Peyer's patch (tissue), 4 donors: Measurements from ENCODE around the gene MRPS9. TPM values are rescaled to one million over a fixed set of nuclear protein-coding genes. Genes with fewer than 3 reads are reported as not detected.

Source experiments
- DNase-seq, 3 donors: peaks; one replicate each; pipeline ENCODE4 v3.0.0-alpha.2; 2017 to 2019
- H3K27ac ChIP-seq, 4 donors: fragments of 200-600 bp; sonication (generic); one replicate each; pipeline ENCODE4 v1.5.1; 2016 to 2019
- H3K27me3 ChIP-seq, 2 donors: fragments of 200-600 bp; sonication (generic); one replicate each; pipeline ENCODE4 v1.5.1; 2019
- H3K36me3 ChIP-seq, 3 donors: fragments of 200-600 bp; sonication (generic); one replicate each; pipeline ENCODE4 v1.5.1; 2016 to 2019
- H3K4me1 ChIP-seq, 4 donors: fragments of 200-600 bp; sonication (generic); one replicate each; pipeline ENCODE4 v1.5.1; 2016 to 2019
- H3K4me3 ChIP-seq, 4 donors: fragments of 200-600 bp; sonication (generic); 1 replicate in 3 of 4; 2 replicates in 1 of 4; pipeline ENCODE4 v1.5.1; 2016 to 2019; ENCODE audit warnings: mild to moderate bottlenecking in 1 of 4
- H3K9me3 ChIP-seq, 4 donors: fragments of 200-600 bp; sonication (generic); one replicate each; pipeline ENCODE4 v1.5.1; 2016 to 2019; ENCODE audit warnings: mild to moderate bottlenecking in 1 of 4
- POLR2A ChIP-seq, 2 donors: fragments of 450-650 bp; IDR thresholded peaks; one replicate each; pipeline ENCODE4 v1.5.1; 2017; ENCODE audit warnings: antibody characterized with exemption in 2 of 2, mild to moderate bottlenecking in 2 of 2, moderate library complexity in 2 of 2
- total RNA-seq, 4 donors: library from RNA; depleted of rRNA; stranded (reverse); fragments of >200 nt; gene quantifications; one replicate each; pipeline ENCODE4 v1.1.0, GENCODE V29; 2016
- TF ChIP-seq, protein P1 (sequence below), 6 experiments: fragments of 450-650 bp in 4 of 6; fragments of 200-600 bp in 2 of 6; sonication (generic) in 1 of 6; IDR thresholded peaks; one replicate each; pipeline ENCODE4 v1.5.1; 2017 to 2019; ENCODE audit warnings: antibody characterized with exemption in 6 of 6, mild to moderate bottlenecking in 3 of 6, moderate library complexity in 1 of 6

MRPS9 gene
- total RNA-seq, 4 donors from 2014 or later: 9.7 to 34.7 (median 17.5) TPM

DNA sequence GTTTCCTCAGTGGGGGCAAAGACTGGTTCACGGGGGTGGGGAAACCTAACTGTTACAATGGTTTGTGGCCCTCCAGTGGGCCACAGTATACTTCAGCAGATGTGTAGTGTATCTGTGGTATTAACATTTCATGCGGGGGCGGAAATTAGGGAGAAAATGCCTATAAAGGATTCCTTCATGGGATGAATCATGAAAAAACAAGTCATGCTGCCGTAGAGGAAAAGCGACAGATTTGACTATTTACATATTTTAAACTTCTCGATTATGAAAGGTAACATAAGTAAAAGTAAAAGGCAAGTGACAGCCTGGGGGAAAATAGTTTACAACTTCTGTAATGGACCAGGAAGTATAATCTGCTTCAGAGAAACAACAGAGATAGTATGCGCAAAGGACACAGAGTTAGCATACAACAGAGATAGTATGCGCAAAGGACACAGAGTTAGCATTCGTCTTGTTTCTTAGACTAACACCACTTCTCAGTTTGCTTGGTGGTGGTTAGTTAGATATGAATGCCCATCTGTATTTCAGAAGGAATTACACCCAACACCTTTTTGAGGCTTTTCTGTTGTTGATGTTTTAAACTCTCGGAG lies 41.1 kb downstream of the MRPS9 start:
- no peak for TF ChIP-seq POLR2A (IDR thresholded peaks at IDR 0.05)
- TF ChIP-seq, protein P1, sequence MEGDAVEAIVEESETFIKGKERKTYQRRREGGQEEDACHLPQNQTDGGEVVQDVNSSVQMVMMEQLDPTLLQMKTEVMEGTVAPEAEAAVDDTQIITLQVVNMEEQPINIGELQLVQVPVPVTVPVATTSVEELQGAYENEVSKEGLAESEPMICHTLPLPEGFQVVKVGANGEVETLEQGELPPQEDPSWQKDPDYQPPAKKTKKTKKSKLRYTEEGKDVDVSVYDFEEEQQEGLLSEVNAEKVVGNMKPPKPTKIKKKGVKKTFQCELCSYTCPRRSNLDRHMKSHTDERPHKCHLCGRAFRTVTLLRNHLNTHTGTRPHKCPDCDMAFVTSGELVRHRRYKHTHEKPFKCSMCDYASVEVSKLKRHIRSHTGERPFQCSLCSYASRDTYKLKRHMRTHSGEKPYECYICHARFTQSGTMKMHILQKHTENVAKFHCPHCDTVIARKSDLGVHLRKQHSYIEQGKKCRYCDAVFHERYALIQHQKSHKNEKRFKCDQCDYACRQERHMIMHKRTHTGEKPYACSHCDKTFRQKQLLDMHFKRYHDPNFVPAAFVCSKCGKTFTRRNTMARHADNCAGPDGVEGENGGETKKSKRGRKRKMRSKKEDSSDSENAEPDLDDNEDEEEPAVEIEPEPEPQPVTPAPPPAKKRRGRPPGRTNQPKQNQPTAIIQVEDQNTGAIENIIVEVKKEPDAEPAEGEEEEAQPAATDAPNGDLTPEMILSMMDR (IDR thresholded peaks at IDR 0.05): no peak
- no peak overlapping the region for H3K4me3 ChIP-seq
- H3K27ac ChIP-seq: no peak overlapping the region
- no peaks in the 10 kb centered on the region for H3K27me3 ChIP-seq
- peaks cover 0 to 10% (median 0%) of the 10 kb centered on the region in 3 donors for H3K36me3 ChIP-seq
- peaks cover 0 to 4% (median 0%) of the 10 kb centered on the region in 4 donors for H3K9me3 ChIP-seq
- DNase-seq: no peak
- no peaks in the 10 kb centered on the region for H3K4me1 ChIP-seq

DNA sequence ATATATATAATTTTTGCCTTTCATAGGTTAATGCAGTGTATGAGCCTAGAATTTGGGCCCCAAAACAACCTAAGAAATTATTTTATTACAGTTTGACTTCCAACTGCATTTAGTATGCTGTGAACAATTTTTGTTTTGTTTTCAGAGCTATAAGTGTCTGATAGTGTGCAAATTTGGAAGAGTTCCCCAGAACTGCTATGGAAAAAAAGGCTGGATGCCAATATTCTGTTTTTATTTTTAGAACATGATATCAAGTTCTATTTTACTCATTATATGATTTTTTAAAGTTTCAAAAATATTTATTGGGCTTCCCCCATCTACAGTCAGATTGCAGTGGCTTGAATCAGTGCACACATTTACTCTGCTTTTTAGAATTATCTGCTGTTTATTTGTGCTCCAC lies 42.6 kb downstream of the MRPS9 start:
- no peak overlapping the region for H3K27ac ChIP-seq

DNA sequence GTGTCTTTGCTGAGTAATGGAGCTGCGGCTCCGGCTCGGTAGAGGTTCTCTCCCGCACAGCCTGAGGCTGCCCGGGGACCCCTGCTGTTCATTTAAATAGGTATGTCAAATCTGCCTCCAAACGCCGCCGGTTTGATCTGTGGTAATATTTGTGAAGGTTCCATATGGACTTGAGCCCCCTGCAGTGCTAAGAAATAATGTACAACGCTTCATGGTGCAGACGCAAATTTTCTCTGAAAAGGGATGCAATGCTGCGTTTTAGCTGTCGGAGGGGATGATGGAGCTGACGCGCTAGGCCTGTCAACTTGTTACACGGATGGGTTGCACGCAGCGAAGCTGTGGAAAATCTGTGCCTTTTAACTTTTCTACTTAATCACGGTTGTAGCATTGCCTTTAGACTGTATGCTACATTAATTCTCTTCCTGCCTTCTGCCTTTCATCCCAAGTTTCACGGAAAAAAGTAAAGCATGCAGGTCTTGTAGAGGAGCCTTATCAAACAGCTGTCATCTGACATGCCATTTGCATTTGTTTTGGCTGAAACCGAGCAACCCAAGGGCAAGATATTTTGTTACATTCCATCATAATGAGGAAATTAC lies 43.2 kb downstream of the MRPS9 start:
- H3K27ac ChIP-seq: no peak overlapping the region
- no peak for DNase-seq

More for the DNA sequence above, 42.6 kb downstream of the MRPS9 start:
- Histone ChIP-seq H3K36me3 (peaks cover 0 to 10% (median 0%) of the 10 kb centered on the region in 3 donors), H3K9me3 (peaks cover 0 to 4% (median 0%) of the 10 kb centered on the region in 4 donors), H3K27me3 (no peaks in the 10 kb centered on the region), H3K4me3 (no peak overlapping the region), H3K4me1 (no peaks in the 10 kb centered on the region)
- no peak for TF ChIP-seq POLR2A (IDR thresholded peaks at IDR 0.05)
- TF ChIP-seq, protein P1 (IDR thresholded peaks at IDR 0.05): no peak
- DNase-seq: no peak

DNA sequence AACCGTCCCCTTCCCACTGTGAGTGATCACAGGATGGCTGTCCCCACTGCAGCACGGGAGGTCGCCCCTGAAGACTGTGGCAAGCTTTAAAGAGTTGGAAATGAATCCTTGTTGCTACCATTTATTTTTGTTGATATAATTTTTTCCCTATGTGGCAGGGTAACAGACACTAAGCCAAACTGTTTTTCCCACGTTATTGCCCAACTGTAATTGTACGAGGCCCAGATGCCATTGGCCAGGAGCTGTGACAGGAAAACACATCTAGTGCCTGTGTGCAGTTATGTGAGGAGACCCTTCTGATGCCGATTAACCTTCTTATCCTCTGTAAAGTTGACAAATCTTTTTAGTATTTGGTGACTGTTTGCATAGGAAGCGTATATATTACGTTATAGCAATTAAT lies 44.2 kb downstream of the MRPS9 start:
- H3K27ac ChIP-seq: no peak overlapping the region
- H3K4me1 ChIP-seq: no peaks in the 10 kb centered on the region
- TF ChIP-seq, protein P1 (IDR thresholded peaks at IDR 0.05): no peak
- no peak for TF ChIP-seq POLR2A (IDR thresholded peaks at IDR 0.05)
- no peaks in the 10 kb centered on the region for H3K9me3 ChIP-seq
- H3K27me3 ChIP-seq: no peaks in the 10 kb centered on the region
- no peak overlapping the region for H3K4me3 ChIP-seq
- H3K36me3 ChIP-seq: peaks cover 0 to 10% (median 0%) of the 10 kb centered on the region in 3 donors
- no peak for DNase-seq

More for the DNA sequence above, 43.2 kb downstream of the MRPS9 start:
- Histone ChIP-seq H3K4me1 (no peaks in the 10 kb centered on the region), H3K27me3 (no peaks in the 10 kb centered on the region), H3K9me3 (peaks cover 0 to under 1% (median 0%) of the 10 kb centered on the region in 4 donors), H3K36me3 (peaks cover 0 to 10% (median 0%) of the 10 kb centered on the region in 3 donors), H3K4me3 (no peak overlapping the region)
- TF ChIP-seq, protein P1 (IDR thresholded peaks at IDR 0.05): no peak
- no peak for TF ChIP-seq POLR2A (IDR thresholded peaks at IDR 0.05)

DNA sequence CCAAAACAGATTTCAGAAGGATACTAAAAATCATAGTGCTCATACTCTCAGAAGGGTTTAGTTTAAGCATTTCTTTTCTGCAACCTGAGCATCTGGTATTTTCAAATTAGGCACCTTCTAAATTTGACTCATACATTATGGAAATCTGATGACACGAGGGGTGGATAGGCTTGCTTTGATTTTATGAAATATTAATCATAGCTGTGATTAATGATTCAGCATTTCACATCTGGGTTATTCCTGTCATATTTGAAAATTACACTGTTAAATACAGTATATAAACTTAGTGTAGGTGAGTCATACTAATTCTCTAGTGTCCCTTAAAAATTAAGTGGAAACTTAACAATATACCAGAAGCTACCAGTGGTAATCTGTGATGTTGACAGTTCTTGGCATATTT lies 47.7 kb downstream of the MRPS9 start:
- TF ChIP-seq POLR2A (IDR thresholded peaks at IDR 0.05): no peak
- TF ChIP-seq, protein P1 (IDR thresholded peaks at IDR 0.05): no peak
- H3K4me3 ChIP-seq: no peak overlapping the region
- no peaks in the 10 kb centered on the region for H3K9me3 ChIP-seq
- H3K4me1 ChIP-seq: no peaks in the 10 kb centered on the region
- no peaks in the 10 kb centered on the region for H3K27me3 ChIP-seq
- no peak overlapping the region for H3K27ac ChIP-seq
- DNase-seq: no peak
- peaks cover 0 to 16% (median 0%) of the 10 kb centered on the region in 3 donors for H3K36me3 ChIP-seq
